ENCODE results near the gene HACD2. TPM values are rescaled to one million over a fixed set of nuclear protein-coding genes. Genes with fewer than 3 reads are reported as not detected.

The HACD2 gene
- polyA plus RNA-seq, 1 donor (not counting 4 experiments of a cell fraction or from before 2014, with no cell fraction given): 124 TPM

GRCh38 chr3:123547881-123548519, 36.9 kb downstream of the HACD2 start:
- no peaks in the 10 kb centered on the region for H3K9me3 ChIP-seq (ENCODE audit: control insufficient read depth, low read depth, low read length)
- H3K4me2 ChIP-seq (ENCODE audit: control insufficient read depth, extremely low read depth, insufficient read depth, low read depth, low read length): no peak overlapping the region
- dilution Hi-C loops (cut with MboI; ENCODE audit: extremely low pct_ligation_motif_present, low sequenced_read_pairs): no loop called here
- TF ChIP-seq CTCF (optimal IDR thresholded peaks at IDR 0.05 in 1 of 3, IDR thresholded peaks at IDR 0.05 in 1 of 3, conservative IDR thresholded peaks at IDR 0.05 in 1 of 3; ENCODE audit: extremely low read depth in 1 of 3, insufficient read depth in 2 of 3, low read length in 3 of 3) (no peak), EZH2 (IDR thresholded peaks at IDR 0.05; ENCODE audit: low read length) (no peak)
- peaks cover 3% of the 10 kb centered on the region for H4K20me1 ChIP-seq (ENCODE audit: control insufficient read depth, extremely low read depth, insufficient read depth, low read length)
- FAIRE-seq: no peak
- no peak overlapping the region for H2AFZ ChIP-seq (ENCODE audit: control insufficient read depth, low read length)
- no peak for DNase-seq (ENCODE audit: low read depth, low spot score)
- H3K4me1 ChIP-seq (ENCODE audit: control insufficient read depth, extremely low read depth, insufficient read depth, low read length): peaks cover 6% of the 10 kb centered on the region
- H3K36me3 ChIP-seq (ENCODE audit: control insufficient read depth in 2 of 2, extremely low read depth in 1 of 2, insufficient read depth in 2 of 2, low read length in 2 of 2): peaks cover 15 to 23% of the 10 kb centered on the region in 2 experiments
- no peak overlapping the region for H3K27ac ChIP-seq (ENCODE audit: control insufficient read depth, insufficient read depth, low read length)
- H3K27me3 ChIP-seq (ENCODE audit: control insufficient read depth, extremely low read depth, insufficient read depth, low read length): no peaks in the 10 kb centered on the region
- no peak overlapping the region for H3K4me3 ChIP-seq (ENCODE audit: control insufficient read depth in 2 of 3, extremely low read depth in 1 of 3, insufficient read depth in 2 of 3, low read depth in 1 of 3, low read length in 3 of 3)
- H3K9me1 ChIP-seq (ENCODE audit: control insufficient read depth, extremely low read depth, insufficient read depth, low read length): no peaks in the 10 kb centered on the region
- H3K79me2 ChIP-seq (ENCODE audit: control insufficient read depth, insufficient read depth, low read length): peaks cover 66% of the 10 kb centered on the region
- H3K9ac ChIP-seq (ENCODE audit: control insufficient read depth, extremely low read depth, insufficient read depth, low read length): no peak overlapping the region

- FAIRE-seq (peak; percentile 78), DNase-seq (ENCODE audit: low read depth, low spot score) (no peak)
- TF ChIP-seq CTCF (optimal IDR thresholded peaks at IDR 0.05 in 1 of 3, IDR thresholded peaks at IDR 0.05 in 1 of 3, conservative IDR thresholded peaks at IDR 0.05 in 1 of 3; ENCODE audit: extremely low read depth in 1 of 3, insufficient read depth in 2 of 3, low read length in 3 of 3) (no peak), EZH2 (IDR thresholded peaks at IDR 0.05; ENCODE audit: low read length) (no peak)
- dilution Hi-C loops (cut with MboI; ENCODE audit: extremely low pct_ligation_motif_present, low sequenced_read_pairs): no loop called here
- Histone ChIP-seq H3K9me1 (ENCODE audit: control insufficient read depth, extremely low read depth, insufficient read depth, low read length) (no peaks in the 10 kb centered on the region), H4K20me1 (ENCODE audit: control insufficient read depth, extremely low read depth, insufficient read depth, low read length) (peaks cover 5% of the 10 kb centered on the region), H3K79me2 (ENCODE audit: control insufficient read depth, insufficient read depth, low read length) (peaks cover 67% of the 10 kb centered on the region), H3K36me3 (ENCODE audit: control insufficient read depth in 2 of 2, extremely low read depth in 1 of 2, insufficient read depth in 2 of 2, low read length in 2 of 2) (peaks cover 15 to 23% of the 10 kb centered on the region in 2 experiments), H3K9ac (ENCODE audit: control insufficient read depth, extremely low read depth, insufficient read depth, low read length) (no peak overlapping the region), H3K9me3 (ENCODE audit: control insufficient read depth, low read depth, low read length) (no peaks in the 10 kb centered on the region), H3K27me3 (ENCODE audit: control insufficient read depth, extremely low read depth, insufficient read depth, low read length) (no peaks in the 10 kb centered on the region), H2AFZ (ENCODE audit: control insufficient read depth, low read length) (no peak overlapping the region), H3K27ac (ENCODE audit: control insufficient read depth, insufficient read depth, low read length) (no peak overlapping the region), H3K4me2 (ENCODE audit: control insufficient read depth, extremely low read depth, insufficient read depth, low read depth, low read length) (no peak overlapping the region), H3K4me3 (ENCODE audit: control insufficient read depth in 2 of 3, extremely low read depth in 1 of 3, insufficient read depth in 2 of 3, low read depth in 1 of 3, low read length in 3 of 3) (no peak overlapping the region), H3K4me1 (ENCODE audit: control insufficient read depth, extremely low read depth, insufficient read depth, low read length) (peaks cover 6% of the 10 kb centered on the region)
Measured at GRCh38 chr3:123546133-123546755, 38.6 kb downstream of the HACD2 start.

All from keratinocyte (primary cell).